ENCODE data around the gene PDZD4. TPM values are rescaled to one million over a fixed set of nuclear protein-coding genes. Genes with fewer than 3 reads are reported as not detected.

PDZD4 gene
- total RNA-seq, 1 experiment from 2014 or later, result 0.26 TPM

DNA sequence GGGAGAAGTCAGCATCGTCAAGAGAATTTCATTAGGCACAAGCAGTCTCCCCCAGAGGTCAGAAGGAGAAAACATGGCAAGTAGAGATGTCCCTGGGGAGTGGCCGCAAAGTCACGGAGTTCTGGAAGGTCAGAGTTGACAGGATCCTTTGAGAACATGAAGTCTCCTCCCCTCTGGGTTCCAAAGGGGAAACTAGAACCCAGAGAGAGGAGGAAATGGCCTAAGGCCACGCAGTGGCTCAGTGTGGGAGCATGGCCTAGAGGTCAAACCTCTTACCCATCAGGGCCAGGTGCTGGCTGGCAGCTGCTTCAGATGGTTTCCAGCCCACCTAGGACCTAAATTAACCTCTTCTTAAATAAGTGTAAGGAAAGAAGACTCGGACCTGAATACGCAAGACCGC lies 37.1 kb downstream of the PDZD4 start:
- H3K79me2 ChIP-seq (ENCODE audit: low read length), result peaks cover 61% of the 10 kb centered on the region
- no peak for TF ChIP-seq CTCF (conservative IDR thresholded peaks at IDR 0.05; ENCODE audit: low read depth, low read length)
- no peak for TF ChIP-seq EZH2 (IDR thresholded peaks at IDR 0.05; ENCODE audit: low read length, unreplicated experiment)
- no peak for TF ChIP-seq EZH2phosphoT487 (IDR thresholded peaks at IDR 0.05; ENCODE audit: borderline replicate concordance, low read length)
- TSS peak; percentile 55 for BruUV-seq (replicated peaks)
- ChIA-PET CTCF (no interaction called here), POLR2A (ENCODE audit: unreplicated experiment) (no interaction called here)
- peak overlapping the region; percentile 98 for H3K4me2 ChIP-seq (ENCODE audit: low read length)
- ATAC-seq (no peak), DNase-seq (no peak)
- H4K20me1 ChIP-seq (ENCODE audit: low read length), result no peaks in the 10 kb centered on the region; the same call in 1 of the 2 replicates
- peaks cover 8% of the 10 kb centered on the region; the same call in 1 of the 2 replicates for H3K36me3 ChIP-seq (ENCODE audit: low read depth, low read length)
- H3K4me1 ChIP-seq (ENCODE audit: insufficient read depth, low read length), result peaks cover 21% of the 10 kb centered on the region
- H3K27ac ChIP-seq (ENCODE audit: low read length), result peak overlapping the region; percentile 78; the same call in 1 of the 2 replicates
- peak overlapping the region; percentile 98 for H3K9ac ChIP-seq (ENCODE audit: low read length)
- intact Hi-C loops (cut with micrococcal nuclease), result no loop called here
- H3K27me3 ChIP-seq (ENCODE audit: low read length), result no peaks in the 10 kb centered on the region
- H3K9me3 ChIP-seq (ENCODE audit: low read length), result no peaks in the 10 kb centered on the region
- H3K4me3 ChIP-seq (ENCODE audit: low read length), result peak overlapping the region; percentile 90
- no peaks in the 10 kb centered on the region for H3F3A ChIP-seq (ENCODE audit: low read length, unreplicated experiment)
- H3K9me2 ChIP-seq (replicated peaks; ENCODE audit: low read length), result no peaks in the 10 kb centered on the region
- peak overlapping the region; percentile 82 for H2AFZ ChIP-seq (ENCODE audit: low read length)

GRCh38 chrX:153792368-153792767 lies 38.0 kb downstream of the PDZD4 start:
- no TSS peak for BruUV-seq (replicated peaks)

More at GRCh38 chrX:153792368-153792767, 38.0 kb downstream of the PDZD4 start:
- ATAC-seq (no peak), DNase-seq (no peak)
- Histone ChIP-seq H4K20me1 (ENCODE audit: low read length) (no peaks in the 10 kb centered on the region; the same call in 1 of the 2 replicates), H3K79me2 (ENCODE audit: low read length) (peaks cover 61% of the 10 kb centered on the region), H3K9me3 (ENCODE audit: low read length) (no peaks in the 10 kb centered on the region), H2AFZ (ENCODE audit: low read length) (no peak overlapping the region), H3K36me3 (ENCODE audit: low read depth, low read length) (peaks cover 5% of the 10 kb centered on the region; the same call in 1 of the 2 replicates), H3K27me3 (ENCODE audit: low read length) (no peaks in the 10 kb centered on the region), H3K4me2 (ENCODE audit: low read length) (peak overlapping the region; percentile 98), H3K27ac (ENCODE audit: low read length) (no peak overlapping the region), H3F3A (ENCODE audit: low read length, unreplicated experiment) (no peaks in the 10 kb centered on the region), H3K4me3 (ENCODE audit: low read length) (peak overlapping the region; percentile 90; the same call in 1 of the 2 replicates), H3K4me1 (ENCODE audit: insufficient read depth, low read length) (peaks cover 21% of the 10 kb centered on the region), H3K9me2 (replicated peaks; ENCODE audit: low read length) (no peaks in the 10 kb centered on the region), H3K9ac (ENCODE audit: low read length) (no peak overlapping the region)
- intact Hi-C loops (cut with micrococcal nuclease), result no loop called here
- POLR2A ChIA-PET (ENCODE audit: unreplicated experiment), result no interaction called here
- TF ChIP-seq CTCF (conservative IDR thresholded peaks at IDR 0.05; ENCODE audit: low read depth, low read length), result no peak
- TF ChIP-seq EZH2 (IDR thresholded peaks at IDR 0.05; ENCODE audit: low read length, unreplicated experiment), result no peak
- TF ChIP-seq EZH2phosphoT487 (IDR thresholded peaks at IDR 0.05; ENCODE audit: borderline replicate concordance, low read length), result no peak
- CTCF ChIA-PET, result no interaction called here
